Uterus (tissue), 2 donors: ENCODE results near the gene PCNX1.

Experiments
- CTCF ChIP-seq, 4 experiments: fragments of 200-600 bp in 2 of 4; fragments of 450-650 bp in 2 of 4; sonication (generic) in 2 of 4; IDR thresholded peaks; one replicate each; pipeline ENCODE4 v1.5.1; 2016 to 2019; ENCODE audit warnings: antibody characterized with exemption in 4 of 4, mild to moderate bottlenecking in 2 of 4, moderate library complexity in 1 of 4
- POLR2A ChIP-seq, 2 donors: fragments of 450-650 bp; IDR thresholded peaks; one replicate each; pipeline ENCODE4 v1.6.1; 2016; ENCODE audit warnings: antibody characterized with exemption in 2 of 2, mild to moderate bottlenecking in 1 of 2, moderate library complexity in 1 of 2

- no peak for TF ChIP-seq POLR2A (IDR thresholded peaks at IDR 0.05)
- TF ChIP-seq CTCF (IDR thresholded peaks at IDR 0.05): no peak
Measured at GRCh38 chr14:70976591-70976990, 69.3 kb downstream of the PCNX1 start.
